Stomach smooth muscle (tissue), 2 donors: ENCODE data around the gene DUSP6.

ENCODE experiments used
- H3K27ac ChIP-seq: one replicate; pipeline ENCODE4 v1.7.0; 2013; ENCODE audit warnings: mild to moderate bottlenecking, low read length, inconsistent platforms
- H3K27me3 ChIP-seq, 2 donors: one replicate each; pipeline ENCODE4 v1.7.0; 2013; ENCODE audit warnings: low read length in 2 of 2; ENCODE audit not compliant: insufficient read depth in 2 of 2, control insufficient read depth in 1 of 2
- H3K36me3 ChIP-seq, 2 donors: one replicate each; pipeline ENCODE4 v1.7.0; 2013; ENCODE audit warnings: low read length in 2 of 2; ENCODE audit not compliant: control insufficient read depth in 2 of 2, insufficient read depth in 2 of 2
- H3K4me1 ChIP-seq: one replicate; pipeline ENCODE4 v1.7.0; 2013; ENCODE audit warnings: low read length; ENCODE audit not compliant: control insufficient read depth, insufficient read depth
- H3K4me3 ChIP-seq, 2 donors: one replicate each; pipeline ENCODE4 v1.7.0; 2013; ENCODE audit warnings: low read length in 2 of 2
- H3K9ac ChIP-seq, 2 donors: one replicate each; pipeline ENCODE4 v1.7.0; 2013; ENCODE audit warnings: low read length in 2 of 2, mild to moderate bottlenecking in 1 of 2
- H3K9me3 ChIP-seq, 2 donors: one replicate each; pipeline ENCODE4 v1.7.0; 2013; ENCODE audit warnings: low read length in 2 of 2; ENCODE audit not compliant: control insufficient read depth in 2 of 2
- donor health status: healthy.
- donor health status: Pancreatic carcinoma.

DUSP6 gene

GRCh38 chr12:89350630-89351488 is 1.4 kb downstream of the DUSP6 start:
- no peaks in the 10 kb centered on the region for H3K9me3 ChIP-seq
- H3K9ac ChIP-seq = peak overlapping the region; percentile 82 to 86
- H3K27me3 ChIP-seq = no peaks in the 10 kb centered on the region
- peaks cover 46% of the 10 kb centered on the region for H3K4me1 ChIP-seq
- H3K36me3 ChIP-seq = peaks cover 4 to 6% of the 10 kb centered on the region in 2 donors
- H3K27ac ChIP-seq = peak overlapping the region; percentile 98
- peak overlapping the region; percentile 88 to 95 for H3K4me3 ChIP-seq

GRCh38 chr12:89350260-89350629 is 2.1 kb downstream of the DUSP6 start:
- H3K27me3 ChIP-seq = no peaks in the 10 kb centered on the region
- peak overlapping the region; percentile 82 to 86 for H3K9ac ChIP-seq
- H3K36me3 ChIP-seq = peaks cover 4 to 6% of the 10 kb centered on the region in 2 donors
- H3K9me3 ChIP-seq = no peaks in the 10 kb centered on the region
- H3K4me3 ChIP-seq = peak overlapping the region; percentile 88 to 95
- H3K4me1 ChIP-seq = peaks cover 40% of the 10 kb centered on the region
- peak overlapping the region; percentile 98 for H3K27ac ChIP-seq

- Histone ChIP-seq H3K4me1 (peaks cover 36% of the 10 kb centered on the region), H3K27me3 (no peaks in the 10 kb centered on the region), H3K9me3 (no peaks in the 10 kb centered on the region), H3K36me3 (peaks cover 4 to 6% of the 10 kb centered on the region in 2 donors), H3K9ac (peak overlapping the region; percentile 82 to 86), H3K4me3 (peak overlapping the region; percentile 88 to 95), H3K27ac (peak overlapping the region; percentile 98)
Measured at GRCh38 chr12:89349814-89350213, 2.5 kb downstream of the DUSP6 start.

- peaks cover 33% of the 10 kb centered on the region for H3K4me1 ChIP-seq
- peak overlapping the region; percentile 88 to 95 for H3K4me3 ChIP-seq
Measured at GRCh38 chr12:89348894-89349699, 3.2 kb downstream of the DUSP6 start.

GRCh38 chr12:89347325-89347829 is 4.9 kb downstream of the DUSP6 start:
- Histone ChIP-seq H3K27ac (no peak overlapping the region), H3K36me3 (peaks cover 4 to 6% of the 10 kb centered on the region in 2 donors), H3K27me3 (no peaks in the 10 kb centered on the region), H3K9me3 (no peaks in the 10 kb centered on the region), H3K4me3 (no peak overlapping the region), H3K9ac (peak overlapping the region in 1 of 2 donors; percentile 23), H3K4me1 (peaks cover 24% of the 10 kb centered on the region)

More at GRCh38 chr12:89348894-89349699, 3.2 kb downstream of the DUSP6 start:
- Histone ChIP-seq H3K9ac (peak overlapping the region in 1 of 2 donors; percentile 86), H3K27me3 (no peaks in the 10 kb centered on the region), H3K36me3 (peaks cover 4 to 6% of the 10 kb centered on the region in 2 donors), H3K27ac (no peak overlapping the region), H3K9me3 (no peaks in the 10 kb centered on the region)

- H3K4me1 ChIP-seq = peaks cover 21% of the 10 kb centered on the region
- H3K9me3 ChIP-seq = no peaks in the 10 kb centered on the region
- H3K27ac ChIP-seq = peak overlapping the region; percentile 11
- H3K36me3 ChIP-seq = peaks cover 4 to 6% of the 10 kb centered on the region in 2 donors
- no peak overlapping the region for H3K4me3 ChIP-seq
- peak overlapping the region in 1 of 2 donors; percentile 23 for H3K9ac ChIP-seq
- H3K27me3 ChIP-seq = no peaks in the 10 kb centered on the region
Measured at GRCh38 chr12:89346741-89347324, 5.5 kb downstream of the DUSP6 start.

GRCh38 chr12:89345830-89346740 is 6.2 kb downstream of the DUSP6 start:
- Histone ChIP-seq H3K9me3 (no peaks in the 10 kb centered on the region), H3K27me3 (no peaks in the 10 kb centered on the region), H3K27ac (peak overlapping the region; percentile 11), H3K9ac (no peak overlapping the region), H3K4me1 (peaks cover 21% of the 10 kb centered on the region), H3K4me3 (peak overlapping the region in 1 of 2 donors; percentile 16), H3K36me3 (peaks cover 4 to 6% of the 10 kb centered on the region in 2 donors)

GRCh38 chr12:89345376-89345775 is 6.9 kb downstream of the DUSP6 start:
- no peak overlapping the region for H3K27ac ChIP-seq

GRCh38 chr12:89344862-89345202 is 7.5 kb downstream of the DUSP6 start:
- Histone ChIP-seq H3K4me1 (peaks cover 10% of the 10 kb centered on the region), H3K9ac (no peak overlapping the region), H3K27ac (no peak overlapping the region), H3K4me3 (no peak overlapping the region), H3K36me3 (peaks cover 4 to 6% of the 10 kb centered on the region in 2 donors), H3K27me3 (no peaks in the 10 kb centered on the region), H3K9me3 (no peaks in the 10 kb centered on the region)

More at GRCh38 chr12:89345376-89345775, 6.9 kb downstream of the DUSP6 start:
- Histone ChIP-seq H3K27me3 (no peaks in the 10 kb centered on the region), H3K9me3 (no peaks in the 10 kb centered on the region), H3K36me3 (peaks cover 4 to 6% of the 10 kb centered on the region in 2 donors), H3K4me3 (no peak overlapping the region), H3K4me1 (peaks cover 14% of the 10 kb centered on the region), H3K9ac (no peak overlapping the region)
